Measurements from ENCODE around the gene ITGA11.

ITGA11 gene

DNA sequence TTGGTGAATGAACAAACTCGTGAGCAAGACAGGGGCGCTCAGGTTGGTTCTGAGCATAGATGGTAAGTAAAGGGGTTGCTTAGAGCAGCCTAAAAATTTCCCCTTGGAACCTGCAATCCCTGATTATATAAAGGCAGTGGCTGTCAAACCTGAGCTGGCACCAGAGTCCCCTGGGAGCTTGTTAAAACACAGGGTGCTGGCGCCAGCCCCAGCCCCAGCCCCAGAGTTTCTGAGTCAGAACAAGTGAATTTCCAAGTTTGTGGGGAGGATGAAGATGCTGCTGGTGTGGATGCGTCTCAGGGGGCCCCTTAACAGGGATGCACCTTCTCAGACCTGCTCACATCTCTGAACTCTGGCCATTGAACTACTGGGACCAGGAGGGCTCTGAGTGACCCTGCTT, 106.2 kb downstream of the ITGA11 start:
- DNase-seq, result no peak

DNA sequence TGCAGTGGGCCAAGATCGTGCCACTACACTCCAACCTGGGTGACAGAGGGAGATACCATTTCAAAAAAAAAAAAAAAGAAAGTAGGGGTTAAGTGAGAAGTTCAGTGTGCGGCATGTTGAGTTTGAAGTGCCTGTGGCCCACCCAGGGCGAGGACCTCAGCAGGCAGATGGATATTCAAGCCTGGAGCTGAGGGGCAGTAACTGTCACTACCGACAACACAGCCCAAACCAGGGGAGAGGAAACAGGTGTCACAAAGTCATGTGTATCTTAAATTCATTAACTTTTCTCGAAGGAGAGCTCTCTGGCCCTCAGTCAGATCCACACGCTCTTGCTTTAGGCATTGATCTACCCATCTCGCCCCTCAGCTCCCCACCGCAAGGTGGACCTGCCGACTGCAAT, 109.2 kb downstream of the ITGA11 start:
- no peak for DNase-seq

DNA sequence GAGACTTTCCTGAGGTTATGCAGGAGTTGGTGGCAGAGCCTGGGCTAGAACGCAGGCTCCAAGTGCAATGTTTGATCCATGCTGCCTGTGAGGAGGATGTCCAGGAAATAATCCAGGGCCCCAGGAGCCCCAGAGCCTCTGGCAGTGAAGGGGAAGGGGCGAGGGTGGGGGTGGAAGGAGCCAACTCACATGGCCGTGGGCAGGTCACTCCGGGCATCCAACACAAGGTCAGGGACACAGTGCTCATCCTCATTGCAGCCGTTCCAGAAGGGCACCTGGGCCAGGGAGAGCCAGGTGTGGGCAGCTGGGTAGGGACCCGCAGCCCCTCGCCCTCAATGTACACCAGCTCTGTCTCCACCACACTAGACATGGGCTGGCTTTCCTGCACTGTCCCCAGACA, 110.7 kb downstream of the ITGA11 start:
- DNase-seq, result no peak

DNA sequence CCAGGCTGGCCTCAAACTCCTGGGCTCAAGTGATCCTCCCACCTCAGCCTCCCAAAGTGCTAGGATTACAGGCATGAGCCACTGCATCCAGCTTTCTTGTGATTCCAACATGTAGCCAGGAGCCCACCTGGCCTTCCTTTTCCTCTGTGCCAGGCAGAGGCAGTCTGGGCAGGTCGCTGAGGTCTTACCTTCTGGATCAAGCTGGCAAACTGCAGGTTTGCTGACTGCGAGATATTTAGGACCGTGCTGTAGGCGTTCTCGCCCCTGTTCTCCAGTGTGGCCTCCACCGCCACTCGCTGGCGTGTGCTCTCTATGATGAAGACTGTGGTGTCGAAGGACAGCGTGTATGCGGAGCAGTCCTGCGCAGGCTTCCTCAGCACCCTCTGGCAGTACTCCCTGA, 112.0 kb downstream of the ITGA11 start:
- DNase-seq, result no peak

DNA sequence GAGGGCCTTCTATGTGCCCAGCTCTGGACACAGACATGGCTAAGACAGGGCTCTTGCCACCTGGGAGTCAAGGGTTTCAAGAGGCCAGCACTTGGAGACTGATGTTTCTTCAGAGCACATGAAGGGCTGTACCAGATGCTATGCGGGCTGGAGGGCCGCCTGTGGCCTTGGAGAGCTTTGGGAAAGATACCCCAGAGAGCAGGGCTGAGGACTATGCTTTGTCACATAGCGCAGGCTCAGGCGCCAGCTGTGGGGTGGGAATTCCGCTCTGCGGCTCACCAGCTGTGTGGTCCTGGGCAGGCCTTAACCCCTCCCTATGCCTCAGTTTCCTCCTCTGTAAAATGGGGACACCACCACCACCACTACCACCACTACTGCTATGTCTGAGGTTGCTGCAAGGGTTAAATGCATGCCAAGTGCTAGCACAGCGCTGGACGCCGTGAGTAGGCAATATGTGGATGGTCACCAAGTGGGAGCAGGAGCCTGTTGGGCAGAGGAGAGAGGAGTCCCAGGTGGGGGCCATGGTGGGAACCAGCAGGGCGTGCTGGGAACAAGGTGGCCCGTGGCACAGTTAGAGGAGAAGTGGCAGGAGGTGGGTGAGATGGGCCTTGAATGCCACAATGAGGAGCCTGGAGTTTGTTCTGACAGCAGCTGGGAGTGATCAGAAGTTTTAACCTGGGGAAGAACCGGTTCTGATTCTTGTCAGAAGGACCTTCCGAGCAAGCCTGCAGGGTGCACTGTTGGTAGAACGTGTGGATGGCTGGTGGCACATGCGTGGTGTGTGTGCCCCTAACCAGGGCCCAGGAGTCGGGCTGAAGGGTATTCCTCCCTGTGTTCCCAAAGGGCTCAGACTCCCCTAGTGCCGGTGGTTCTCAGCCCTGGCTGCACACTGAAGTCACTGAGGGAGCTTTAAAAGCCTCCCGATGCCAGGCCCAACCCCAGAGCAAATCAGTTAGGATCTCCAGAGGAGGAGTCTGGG, 112.7 kb downstream of the ITGA11 start:
- DNase-seq, result no peak

DNA sequence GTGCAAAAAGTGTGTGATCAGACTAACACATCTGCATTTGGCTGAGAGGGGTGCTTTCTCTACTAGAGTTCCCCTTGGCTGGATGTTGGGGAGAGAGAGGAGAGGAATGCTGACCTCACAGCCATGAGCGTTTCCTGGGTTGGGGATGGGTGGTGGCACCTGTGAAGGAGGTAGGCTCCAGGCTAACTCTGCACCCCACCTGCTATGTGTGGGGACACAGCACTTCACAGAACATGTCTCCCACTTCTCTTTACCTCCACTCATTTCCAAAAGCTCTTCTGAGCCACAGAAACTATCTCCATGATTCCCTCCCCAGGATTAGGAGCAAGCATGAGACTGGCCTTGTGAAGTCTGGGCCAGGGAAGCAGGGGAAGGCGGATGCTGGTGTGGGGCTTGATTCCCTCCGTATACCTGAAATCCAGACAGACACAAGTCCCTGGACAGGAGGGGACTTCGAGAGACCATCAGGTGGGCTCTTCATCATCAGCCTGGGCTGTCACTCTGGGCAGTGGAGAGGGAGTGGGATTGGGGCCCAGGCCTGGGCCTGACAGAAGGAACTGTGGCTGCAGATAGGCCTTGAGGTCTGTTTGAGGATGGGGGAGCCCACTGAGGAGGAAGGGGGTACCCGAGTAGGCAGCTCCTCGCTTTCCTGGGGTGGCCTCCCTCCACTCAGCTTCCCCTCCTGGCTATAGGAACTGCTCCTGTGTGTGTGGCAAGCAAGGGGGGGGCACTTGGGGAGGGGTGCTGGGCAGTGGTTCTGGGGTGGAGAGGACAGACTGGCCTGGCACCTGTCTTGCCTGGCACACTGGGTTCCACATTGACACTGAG, 113.7 kb downstream of the ITGA11 start:
- no peak for DNase-seq

DNA sequence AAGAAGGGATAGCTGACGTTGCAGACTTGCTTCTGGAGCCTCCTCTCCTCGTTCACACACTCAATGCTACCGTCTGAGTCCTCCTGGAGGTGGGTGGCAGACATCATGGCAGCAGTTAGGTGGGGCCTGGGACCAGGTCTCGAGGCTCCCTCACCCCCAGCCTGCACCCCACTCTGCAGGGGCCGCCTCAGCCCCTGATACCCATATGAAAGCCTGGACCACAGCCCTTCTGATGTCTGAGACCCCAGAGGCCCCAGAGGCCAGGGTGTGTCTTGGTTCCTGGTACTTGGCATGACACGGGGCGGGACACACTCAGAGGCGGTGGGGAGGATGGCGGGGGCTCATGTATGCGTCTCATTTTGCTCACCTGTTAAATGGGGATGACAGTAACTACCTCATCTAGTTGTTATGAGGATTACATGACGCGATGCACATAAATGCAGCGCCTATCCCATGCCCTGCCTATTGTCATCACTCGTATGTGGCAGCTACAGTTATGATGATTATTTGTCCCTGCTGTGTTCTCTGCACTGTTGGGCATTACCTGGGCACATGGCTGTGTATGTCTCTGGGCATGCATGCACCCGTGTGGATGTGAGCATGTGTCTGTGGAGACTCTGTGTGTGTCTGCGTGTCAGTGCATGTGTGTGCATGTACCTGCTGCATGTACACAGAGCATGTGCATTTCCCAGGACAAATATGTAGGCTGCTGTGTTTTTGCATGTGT, 114.5 kb downstream of the ITGA11 start:
- DNase-seq, result no peak

DNA sequence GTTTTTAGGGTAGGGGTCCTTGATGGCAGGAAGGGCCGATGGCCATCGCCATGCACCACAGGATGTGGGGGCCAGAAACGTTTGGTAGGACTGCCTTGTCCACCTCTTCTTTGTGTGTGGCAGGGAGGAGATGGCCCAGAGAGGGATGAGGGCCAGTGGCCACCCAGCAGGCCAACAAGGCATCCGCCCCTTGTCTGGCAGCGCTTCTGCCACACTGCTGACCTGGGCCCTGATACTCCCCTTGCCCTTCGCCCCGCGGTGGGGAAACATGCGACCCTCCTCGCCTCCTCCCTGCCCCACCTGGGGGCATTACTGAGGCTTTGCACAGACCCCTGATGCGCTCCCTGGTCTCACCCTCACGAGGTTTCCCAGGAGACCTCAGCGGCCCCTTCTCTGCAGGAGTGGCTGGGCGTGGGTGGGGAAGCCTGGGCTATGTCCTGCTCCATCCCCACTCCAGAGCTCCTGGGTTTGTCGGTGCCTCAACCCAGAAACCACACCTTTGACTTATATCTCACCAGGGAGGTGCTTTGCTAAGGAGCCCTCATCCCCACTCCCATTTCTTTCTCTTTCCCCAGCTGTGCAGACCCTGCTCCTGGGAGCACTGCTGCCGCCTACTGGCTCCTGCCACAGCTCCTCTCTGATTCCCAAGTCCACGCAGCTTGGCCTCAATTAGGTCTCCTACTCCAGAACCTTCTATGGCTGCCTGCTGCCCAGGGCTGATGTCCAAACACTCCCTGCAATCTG, 115.7 kb downstream of the ITGA11 start:
- DNase-seq, result no peak

DNA sequence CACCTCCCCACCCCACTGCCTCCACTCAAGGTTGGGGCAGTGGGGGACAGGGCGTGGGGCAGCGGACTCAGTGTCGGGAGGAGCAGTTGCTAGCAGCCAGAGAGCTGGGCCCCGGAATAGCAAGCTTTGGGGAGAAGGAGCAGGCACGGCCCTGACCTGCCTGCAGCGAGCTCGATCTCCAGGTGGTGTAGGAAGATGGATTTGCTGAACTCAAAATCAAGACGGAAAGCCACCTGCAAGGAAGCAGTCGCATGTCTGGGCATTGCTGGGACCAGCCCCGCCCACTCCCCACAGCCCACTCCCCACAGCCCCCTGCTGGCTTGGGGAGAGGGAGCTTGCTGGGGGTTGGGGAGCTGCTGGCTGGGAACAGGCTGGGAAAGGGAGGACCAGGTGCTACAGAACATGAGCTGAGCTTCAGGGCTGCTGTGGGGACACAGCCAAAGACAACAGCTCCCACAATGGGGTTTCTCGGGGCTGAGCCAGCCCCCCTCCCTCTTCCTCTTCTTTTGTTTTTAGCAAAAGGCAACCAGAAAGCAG, 116.4 kb downstream of the ITGA11 start:
- DNase-seq, result no peak

DNA sequence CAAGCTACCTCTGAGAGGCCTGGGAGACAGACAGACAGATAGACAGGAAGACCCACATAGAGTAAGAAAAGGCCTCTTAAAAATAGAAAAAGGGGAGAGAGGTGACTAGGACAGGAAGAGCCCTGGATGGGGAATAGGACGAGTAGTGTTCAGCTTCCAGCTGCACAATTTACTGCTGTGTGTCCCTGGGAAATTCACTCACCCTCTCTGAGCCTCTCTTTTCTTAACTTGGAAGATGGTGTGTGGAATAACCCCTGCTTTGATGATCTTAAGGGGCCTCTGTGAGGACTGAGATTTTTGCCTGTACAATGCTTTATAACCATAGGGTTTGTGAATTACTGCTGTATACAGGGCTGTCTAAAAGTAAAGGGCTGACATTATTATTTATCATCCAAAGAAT, 116.9 kb downstream of the ITGA11 start:
- no peak for DNase-seq

DNA sequence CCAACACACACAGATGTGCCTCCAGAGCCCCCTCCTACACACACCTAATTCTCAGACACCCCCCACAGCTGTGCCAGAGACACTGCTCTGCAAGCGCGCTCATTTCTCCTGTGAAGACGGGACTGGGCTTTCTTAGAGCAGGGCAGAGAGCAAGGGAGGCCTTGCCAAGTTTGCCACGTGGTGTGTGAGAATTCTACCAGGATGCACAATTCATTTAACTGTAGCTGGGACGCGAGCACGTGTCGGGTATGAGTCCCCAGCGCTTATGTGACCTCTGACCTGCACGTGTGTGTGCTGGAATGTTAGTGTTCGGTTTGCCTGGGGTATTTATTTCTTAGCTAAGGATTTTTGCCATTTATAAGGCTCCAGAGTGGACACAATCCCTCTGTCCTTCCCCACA, 117.4 kb downstream of the ITGA11 start:
- no peak for DNase-seq

DNA sequence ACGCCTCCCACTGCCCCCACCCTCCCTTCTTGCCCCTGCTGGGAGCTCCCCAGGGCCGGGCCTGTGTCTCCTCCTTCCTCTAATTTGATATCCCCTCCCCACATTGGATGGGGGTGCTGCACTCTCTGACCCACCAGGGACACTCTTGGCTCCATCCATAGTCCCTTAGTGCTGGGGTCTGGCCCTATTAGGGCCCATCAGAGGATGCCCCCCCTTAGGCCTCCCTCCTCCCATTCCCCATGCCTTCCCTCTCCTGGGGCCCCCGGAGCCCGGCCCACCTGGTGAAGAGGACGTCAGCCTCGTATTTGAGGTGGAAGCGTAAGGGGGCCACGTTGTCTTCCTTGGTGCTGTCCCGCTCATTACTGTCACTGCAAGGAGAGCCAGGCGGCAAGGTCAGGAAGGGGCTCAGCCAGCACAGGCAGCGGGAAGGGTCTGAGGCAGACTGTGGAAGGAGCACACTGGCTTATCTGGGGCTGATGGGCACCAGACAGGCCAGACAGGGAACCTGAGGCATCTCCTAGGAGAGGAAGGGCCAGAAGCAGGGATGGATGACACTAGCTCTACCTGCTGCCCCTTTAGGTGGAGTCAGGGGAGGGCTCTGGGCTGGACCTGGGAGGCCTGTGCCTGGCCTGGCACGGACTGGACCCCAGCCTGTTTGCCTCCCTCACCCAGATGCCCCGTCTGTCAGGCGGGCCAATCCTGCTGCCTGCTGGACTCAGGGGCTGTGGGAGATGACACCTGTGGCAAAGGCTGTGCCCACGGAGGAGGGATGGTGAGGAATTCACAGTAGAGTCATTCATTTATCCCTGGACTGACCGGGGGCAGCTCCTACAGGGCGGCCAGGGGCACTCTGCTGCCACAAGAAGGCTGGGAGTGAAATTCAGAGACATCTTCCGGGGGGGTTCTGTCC, 118.2 kb downstream of the ITGA11 start:
- no peak for DNase-seq

DNA sequence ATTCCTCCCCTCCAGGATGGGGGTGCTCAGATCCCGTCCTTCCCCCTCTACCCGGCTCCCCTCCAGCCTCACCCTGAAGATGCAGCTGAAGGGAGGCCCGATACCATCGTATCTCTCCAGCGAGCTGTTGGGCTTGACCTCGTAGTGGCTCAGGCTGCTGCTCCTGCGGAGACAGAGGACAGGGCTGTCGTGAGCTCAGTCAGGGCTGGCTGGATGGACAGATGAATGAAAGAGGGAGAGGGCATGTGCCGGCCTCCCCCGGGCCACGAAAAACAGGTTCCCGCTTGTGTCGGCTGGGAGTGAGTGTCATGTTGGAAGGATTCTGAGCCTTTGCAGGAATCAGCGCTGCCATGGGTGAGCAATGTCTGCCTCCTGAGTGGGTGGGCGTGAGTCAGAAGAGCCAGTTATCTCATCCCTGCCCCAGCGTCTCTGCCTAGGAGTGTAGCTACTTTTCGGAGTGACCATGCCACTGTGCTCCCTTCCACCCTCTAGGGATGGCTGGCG, 119.2 kb downstream of the ITGA11 start:
- no peak for DNase-seq

DNA sequence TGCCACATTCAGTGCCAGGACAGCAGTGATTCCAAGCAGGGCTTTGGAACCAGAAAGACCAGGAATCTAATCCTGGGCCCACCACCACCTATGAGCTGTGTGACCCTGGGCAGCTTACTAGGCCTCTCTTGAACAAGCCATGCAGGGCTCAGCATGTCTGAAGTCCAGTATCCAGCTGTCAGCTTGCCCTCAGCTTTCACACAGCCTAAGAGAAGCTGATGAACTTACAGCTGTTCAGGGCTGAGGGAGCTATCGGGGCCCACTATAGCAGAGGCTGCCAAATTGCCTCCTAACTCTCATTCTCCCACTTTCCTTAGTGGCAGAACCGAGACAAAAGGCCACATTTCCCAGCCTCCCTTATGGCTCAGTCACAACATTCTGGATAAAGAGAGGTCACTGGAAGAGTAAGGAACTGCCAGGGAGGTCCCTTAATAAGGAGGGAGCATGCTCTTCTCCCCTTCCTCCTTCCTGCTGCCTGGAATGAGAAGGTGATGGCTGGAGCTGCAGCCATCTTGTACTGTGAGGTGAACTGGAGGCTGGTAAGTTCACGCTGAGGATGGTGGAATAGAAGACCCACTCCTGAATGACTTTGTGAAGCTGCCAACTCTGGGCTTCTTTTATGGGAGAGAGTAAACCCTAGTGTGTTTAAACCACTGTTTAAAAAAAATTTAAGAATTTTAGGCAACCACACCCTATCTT, 120.0 kb downstream of the ITGA11 start:
- DNase-seq, result no peak

DNA sequence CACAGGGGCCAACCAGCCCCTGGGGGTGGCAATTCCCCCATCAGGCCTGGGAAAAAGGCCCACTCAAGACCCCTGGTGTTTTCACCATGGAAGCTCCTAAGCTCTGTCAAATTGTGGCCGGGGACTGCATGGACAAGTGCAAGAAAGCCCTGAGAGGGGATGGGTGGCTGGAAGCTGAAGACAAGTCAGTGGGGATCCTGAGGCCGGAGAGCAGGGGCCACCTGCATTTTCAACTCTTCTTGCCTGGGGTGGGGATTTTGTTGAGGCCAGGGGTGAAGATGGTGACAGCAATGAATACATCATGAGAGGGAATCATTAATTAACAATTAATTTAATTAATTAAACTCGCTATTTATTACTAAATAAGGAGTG, 120.5 kb downstream of the ITGA11 start:
- DNase-seq, result no peak

DNA sequence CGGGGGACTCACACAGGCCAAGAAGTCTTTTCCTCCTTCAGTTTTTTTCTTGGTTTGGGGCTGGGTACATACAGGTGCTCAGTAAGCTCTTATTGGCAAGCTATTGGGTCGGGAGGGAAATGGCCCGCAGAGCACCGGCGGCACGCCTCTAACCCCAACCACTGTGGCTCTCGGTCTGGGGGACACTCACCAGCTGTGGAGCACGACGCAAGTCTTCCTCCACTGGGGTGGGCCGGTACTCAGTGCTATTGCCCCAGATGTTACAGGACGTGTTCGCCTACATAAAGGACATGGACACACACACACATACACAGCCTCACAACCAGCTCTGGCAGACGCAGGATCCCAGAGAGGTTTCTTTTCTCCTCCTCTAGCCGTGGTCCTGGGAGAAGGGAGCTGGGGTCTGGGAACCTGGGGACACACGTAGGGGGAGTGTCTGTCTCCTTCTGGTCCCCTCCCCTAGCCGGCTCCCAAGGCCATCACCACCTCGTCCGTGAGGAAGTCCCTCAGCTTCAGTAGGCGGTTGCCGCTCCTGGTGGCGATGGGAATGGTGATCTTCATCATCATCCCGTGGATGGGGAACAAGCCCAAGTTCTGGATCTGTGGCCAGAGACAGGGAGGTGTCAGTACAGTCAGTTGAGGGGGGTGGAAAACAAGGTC, 121.0 kb downstream of the ITGA11 start:
- DNase-seq, result no peak

DNA sequence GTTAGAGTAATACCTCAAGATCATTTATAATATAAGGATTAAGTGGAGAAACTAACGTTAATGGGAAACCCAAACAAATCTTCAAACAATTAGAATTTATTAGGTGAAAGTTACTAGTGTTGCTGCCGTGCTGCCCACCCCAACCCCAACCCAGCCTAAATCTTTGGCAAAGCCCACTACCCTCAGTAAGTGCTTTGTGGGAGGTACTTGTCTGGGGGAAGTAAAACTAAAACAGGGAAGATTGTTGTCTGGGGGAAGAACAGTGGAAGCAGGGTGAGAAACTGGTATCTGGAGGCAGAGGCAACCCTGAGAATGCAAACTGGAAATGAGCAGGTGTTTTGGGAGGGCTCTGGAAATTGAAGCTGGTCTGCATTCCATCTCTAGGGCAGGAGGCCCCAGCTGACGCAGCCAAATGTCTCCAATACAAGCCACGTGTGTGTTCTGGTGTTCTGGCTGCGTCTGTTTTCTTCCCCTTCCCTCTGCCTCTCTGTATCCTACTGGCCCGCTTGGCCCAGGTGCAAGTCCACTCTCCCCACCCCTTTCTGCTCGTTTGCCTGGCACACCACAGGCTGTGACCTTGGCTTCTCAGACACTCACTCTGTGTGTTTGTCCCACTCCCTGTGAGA, 121.7 kb downstream of the ITGA11 start:
- DNase-seq, result no peak

DNA sequence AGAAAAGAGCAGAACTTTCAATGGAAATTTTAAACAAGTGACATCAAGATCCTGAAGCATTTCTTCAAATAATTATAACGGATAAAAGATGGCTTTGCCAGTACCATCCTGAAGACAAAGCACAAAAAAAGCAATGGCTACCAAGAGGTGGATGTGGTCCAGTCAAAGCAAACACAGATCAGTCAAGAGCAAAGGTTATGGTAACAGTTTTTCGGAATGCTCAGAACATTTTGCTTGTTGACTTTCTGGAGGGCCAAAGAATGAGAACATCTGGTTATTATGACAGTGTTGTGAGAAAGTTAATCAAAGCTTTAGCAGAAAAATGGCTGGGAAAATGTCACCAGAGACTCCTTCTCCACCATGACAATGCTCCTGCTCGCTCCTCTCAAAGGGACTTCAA, 122.9 kb downstream of the ITGA11 start:
- DNase-seq, result no peak
